COLO668 (cell line): ENCODE results near the gene PLA2G3.
A peak's percentile ranks its signal among the peaks of the same experiment; 100 is the strongest.
"Not testable (repeated sequence)": the region's sequence is repeated elsewhere in the genome, so short reads cannot be mapped to it uniquely, and the experiment has no call there.

Experiments used
- DNase-seq: peaks from one replicate; lab custom pipeline; 2025; ENCODE audit not compliant: unreplicated experiment; lab: John Stamatoyannopoulos, UW

PLA2G3 gene

GRCh38 chr22:31102441-31103081 is 37.7 kb downstream of the PLA2G3 start:
- DNase-seq = no peak

DNA sequence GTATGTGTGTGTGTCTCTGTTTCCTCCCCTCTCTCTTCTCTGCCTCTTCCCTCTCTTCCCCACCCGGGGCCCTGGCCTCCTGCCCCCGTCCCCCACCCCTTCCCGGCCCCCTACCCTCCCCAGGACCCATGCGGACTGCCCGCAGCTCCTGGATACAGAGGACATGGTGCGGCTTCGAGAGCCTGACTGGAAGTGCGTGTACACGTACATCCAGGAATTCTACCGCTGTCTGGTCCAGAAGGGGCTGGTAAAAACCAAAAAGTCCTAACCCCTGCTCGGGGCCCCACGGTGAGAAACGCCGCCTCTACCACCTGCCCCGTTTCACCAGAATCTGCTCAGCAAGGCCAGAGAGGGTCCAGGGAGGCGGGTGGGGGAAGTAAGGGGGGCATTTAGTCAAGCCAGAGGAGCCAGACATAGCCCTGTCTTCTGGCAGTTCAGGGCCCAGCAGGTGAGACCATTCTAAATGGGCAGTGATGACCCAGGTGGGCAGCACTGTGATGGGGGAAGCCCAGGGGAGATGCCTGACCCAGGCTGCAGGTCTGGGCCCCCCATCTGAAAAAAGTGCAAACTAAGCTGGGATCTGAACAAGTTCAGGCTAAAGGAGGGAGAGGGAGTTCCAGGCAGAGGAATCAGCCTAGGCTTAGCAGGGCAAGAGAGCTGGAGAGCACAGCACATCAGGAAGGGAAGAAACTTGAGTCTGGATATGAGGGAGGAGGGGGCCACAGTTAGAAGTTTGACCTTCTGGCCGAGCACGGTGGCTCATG is 39.4 kb downstream of the PLA2G3 start:
- DNase-seq = no peak

- DNase-seq = no peak
These were observed 40.2 kb downstream of the PLA2G3 start for GRCh38 chr22:31099841-31100761.

DNA sequence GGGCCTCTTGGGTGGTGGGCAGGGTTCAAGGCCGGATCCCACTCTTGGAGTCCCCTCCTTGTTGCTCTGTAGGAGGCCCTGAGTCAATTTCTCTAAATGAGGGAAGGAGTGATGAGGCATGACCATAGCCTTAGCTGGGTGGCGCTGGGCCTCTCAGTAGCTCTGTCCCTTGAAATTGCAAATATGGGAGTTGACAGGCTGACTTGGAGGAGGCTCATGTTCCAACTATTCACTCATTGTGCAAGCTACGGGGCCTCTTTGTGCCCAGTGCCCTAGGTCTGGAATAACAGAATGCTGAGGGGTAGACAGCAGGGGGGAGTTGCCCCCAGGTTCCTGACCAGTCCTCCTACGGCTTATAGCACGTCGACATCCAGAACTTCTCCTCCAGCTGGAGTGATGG is 40.9 kb downstream of the PLA2G3 start:
- no peak for DNase-seq

DNA sequence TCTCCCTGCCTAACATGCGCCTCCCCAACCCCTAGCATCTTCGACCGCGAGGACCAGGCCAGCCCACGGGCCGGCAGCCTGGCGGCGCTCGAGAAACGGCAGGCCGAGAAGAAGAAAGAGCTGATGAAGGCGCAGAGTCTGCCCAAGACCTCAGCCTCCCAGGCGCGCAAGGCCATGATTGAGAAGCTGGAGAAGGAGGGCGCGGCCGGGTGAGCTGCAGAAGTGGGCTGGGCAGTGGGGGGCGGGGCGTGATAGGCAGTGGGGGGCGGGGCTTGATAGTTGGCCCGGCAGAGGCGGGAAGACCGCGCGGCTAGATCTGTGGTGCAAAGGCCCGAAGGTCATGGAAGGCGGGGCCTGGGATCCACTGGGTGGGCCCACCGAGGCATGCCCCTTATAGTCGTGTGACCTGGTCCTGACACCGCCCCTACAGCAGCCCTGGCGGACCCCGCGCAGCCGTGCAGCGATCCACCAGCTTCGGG is 41.6 kb downstream of the PLA2G3 start:
- DNase-seq = no peak

- DNase-seq = no peak
These were observed 42.2 kb downstream of the PLA2G3 start for GRCh38 chr22:31097941-31098631.

DNA sequence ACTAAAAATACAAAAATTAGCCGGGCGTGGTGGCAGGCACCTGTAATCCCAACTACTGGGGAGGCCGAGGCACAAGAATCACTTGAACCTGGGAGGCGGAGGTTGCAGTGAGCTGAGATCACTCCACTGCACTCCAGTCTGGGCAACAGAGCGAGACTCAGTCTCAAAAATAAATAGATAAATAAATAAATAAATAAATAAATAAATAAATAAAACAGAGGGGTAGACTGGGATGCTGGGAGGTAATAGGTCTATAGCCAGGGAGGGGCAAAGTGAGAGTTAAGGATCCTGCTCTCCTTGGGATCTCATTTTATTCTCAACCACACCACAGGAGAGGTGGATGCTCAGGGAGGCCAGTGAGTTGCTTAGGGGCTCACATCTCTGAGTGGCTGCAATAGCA is 42.8 kb downstream of the PLA2G3 start:
- DNase-seq = not testable (repeated sequence)

DNA sequence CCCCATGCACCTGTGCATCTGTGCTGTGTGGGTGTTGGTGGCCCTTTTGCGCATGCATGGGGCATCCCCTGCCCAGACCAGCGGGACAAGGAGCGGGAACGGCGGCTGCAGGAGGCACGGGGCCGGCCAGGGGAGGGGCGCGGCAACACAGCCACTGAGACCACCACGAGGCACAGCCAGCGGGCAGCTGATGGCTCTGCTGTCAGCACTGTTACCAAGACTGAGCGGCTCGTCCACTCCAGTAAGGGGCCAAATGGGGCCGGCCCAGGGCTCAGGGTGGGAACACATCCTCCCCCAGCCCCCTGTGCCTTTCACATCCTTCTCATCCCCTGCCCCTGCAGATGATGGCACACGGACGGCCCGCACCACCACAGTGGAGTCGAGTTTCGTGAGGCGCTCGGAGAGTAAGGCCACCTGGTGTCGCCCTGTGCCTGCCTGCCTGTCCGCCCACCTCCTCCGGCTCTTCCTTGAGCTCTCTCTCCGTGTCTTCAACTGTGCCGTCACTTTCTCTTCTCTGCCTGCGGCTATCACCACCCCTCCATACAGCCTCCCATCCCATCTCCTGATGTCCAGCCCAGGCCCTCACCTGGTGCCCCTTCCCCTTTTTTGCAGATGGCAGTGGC is 43.5 kb downstream of the PLA2G3 start:
- DNase-seq = no peak

DNA sequence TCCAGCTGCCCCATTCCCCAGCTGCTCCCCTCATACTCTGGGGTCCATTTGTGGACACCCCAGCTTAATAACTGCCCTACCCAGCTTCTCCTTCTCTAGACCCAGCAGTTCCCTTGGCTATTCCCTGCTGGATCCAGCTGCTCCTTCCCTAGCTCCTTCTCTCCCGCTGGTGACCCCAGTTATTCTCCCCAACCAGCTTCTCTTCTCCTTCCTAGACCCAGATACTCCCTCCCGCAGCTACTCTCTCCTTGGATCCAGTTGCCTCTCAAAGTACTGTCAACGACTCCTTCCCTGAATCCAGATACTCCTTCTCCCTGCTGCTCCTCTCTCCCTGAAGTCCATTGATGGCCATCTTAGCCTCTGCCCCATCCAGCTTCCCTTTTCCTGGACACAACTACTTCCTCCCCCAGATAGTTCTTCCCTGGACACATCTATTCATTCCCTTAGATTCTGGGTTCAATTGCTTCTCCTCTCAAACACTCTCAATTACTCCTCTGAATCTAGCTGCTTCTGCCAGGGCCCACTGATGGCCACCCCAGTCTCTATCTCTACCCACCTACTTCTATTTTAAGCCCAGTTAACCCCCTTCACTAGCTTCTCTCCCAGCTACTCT is 44.6 kb downstream of the PLA2G3 start:
- DNase-seq = no peak

DNA sequence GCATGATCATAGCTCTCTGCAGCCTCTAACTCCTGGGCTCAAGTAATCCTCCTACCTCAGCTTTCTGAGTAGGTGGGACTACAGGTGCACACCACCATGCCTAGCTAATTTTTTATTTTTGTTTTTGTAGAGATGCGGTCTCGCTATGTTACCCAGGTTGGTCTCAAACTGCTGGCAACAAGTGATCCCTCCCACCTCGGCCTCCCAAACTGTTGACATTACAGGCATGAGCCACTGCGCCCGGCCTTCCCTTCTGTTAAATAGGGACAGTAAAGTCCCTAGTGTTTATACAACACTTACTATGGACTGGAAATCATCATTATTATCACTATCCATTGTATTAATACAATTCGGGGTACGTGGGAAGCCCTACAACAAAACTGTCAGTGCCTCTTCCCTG is 45.6 kb downstream of the PLA2G3 start:
- DNase-seq = no peak

GRCh38 chr22:31094021-31094551 is 46.2 kb downstream of the PLA2G3 start:
- no peak for DNase-seq

DNA sequence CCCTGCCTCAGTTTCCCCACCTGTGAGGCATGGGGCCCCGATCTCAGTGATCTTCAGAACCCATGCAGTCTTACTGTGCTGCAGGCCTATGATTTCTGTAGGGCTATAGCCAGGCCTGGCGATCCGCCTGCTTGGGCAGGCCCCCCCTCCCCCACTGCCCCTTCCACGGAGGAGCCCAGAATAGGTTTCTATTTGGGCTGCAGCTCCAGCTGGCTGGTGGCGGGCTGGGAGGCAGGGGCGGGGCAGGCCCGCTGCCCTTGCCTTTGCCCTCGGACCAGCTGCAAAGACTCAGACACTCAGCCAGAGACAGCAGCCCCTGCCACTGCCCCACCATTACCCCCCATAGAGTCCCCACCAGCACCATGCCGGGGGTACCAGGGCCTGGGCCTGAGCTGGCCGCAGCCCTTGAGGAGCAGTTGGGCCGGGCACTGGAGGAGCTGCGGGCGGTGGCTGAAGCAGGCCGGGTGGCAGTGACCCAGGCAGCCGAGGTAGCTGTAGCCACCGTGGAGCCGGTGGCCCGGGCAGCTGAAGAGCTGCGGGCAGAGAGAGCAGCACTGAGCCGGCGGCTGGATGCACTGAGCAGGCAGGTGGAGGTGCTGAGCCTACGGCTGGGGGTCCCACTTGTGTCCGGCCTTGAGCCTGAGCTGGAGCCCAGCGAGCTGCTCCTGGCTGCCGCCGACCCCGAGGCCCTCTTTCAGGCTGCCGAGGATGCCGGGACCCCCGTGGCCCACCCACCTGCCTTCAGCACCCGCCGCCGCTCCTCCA is 47.0 kb downstream of the PLA2G3 start:
- no peak for DNase-seq

DNA sequence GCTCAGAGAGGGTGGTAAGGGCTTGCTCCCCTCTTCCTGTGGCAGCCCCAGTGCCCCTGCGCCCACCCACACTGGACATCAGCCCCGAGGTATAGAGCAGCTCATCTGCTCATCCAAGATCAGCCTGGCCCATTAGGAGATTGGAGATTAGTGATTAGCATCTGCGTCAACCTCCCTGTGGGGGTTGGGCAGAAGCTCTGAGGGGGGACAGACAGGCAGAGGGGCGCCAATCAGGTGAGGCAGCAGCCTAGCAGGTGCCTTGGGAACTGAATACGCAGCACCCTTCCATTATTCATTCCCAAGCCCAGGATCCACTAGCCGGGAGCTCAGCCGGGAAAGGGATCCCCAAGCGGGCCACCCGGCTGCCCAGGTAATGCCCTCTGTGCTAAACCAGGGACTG is 48.1 kb downstream of the PLA2G3 start:
- DNase-seq = no peak

DNA sequence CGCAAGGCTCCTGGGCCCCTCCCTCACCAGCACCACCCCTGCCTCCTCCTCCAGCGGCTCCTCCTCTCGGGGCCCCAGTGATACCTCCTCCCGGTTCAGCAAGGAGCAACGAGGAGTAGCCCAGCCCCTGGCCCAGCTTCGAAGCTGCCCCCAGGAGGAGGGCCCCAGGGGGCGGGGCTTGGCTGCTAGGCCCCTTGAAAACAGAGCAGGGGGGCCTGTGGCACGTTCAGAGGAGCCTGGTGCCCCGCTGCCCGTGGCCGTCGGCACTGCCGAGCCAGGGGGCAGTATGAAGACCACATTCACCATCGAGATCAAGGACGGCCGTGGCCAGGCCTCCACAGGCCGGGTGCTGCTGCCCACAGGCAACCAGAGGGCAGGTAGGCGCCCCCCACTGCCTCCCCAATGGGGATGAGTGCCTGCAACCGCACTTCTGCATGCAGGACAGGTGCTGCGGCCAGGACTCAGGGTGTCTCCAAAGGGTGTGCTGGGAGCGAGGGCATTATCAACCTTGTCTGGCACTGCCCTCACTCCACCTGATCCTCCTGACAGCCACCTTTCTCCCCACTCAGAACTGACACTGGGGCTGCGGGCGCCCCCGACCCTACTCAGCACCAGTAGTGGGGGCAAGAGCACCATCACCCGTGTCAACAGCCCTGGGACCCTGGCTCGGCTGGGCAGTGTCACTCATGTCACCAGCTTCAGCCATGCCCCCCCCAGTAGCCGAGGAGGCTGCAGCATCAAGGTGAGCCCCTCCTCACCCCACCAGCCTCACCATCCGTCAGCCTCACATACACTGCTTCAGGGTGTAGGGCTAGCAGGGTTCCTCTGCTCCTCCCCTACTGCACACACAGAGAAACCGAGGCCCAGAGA is 49.0 kb downstream of the PLA2G3 start:
- DNase-seq = no peak

- no peak for DNase-seq
These were observed 49.9 kb downstream of the PLA2G3 start for GRCh38 chr22:31090217-31091085.

GRCh38 chr22:31089160-31090100 is 50.9 kb downstream of the PLA2G3 start:
- peak; percentile 48 for DNase-seq
